H1 (cell line): ENCODE results near the gene SULT2B1. TPM values are rescaled to one million over a fixed set of nuclear protein-coding genes. Genes with fewer than 3 reads are reported as not detected.

Source experiments
- GTF2F1 ChIP-seq: IDR thresholded peaks from 2 replicates; pipeline ENCODE4 v1.6.1; 2012; ENCODE audit warnings: low read depth, low read length, improper control_type of control experiment, borderline replicate concordance
- HDAC6 ChIP-seq: IDR thresholded peaks from one replicate; pipeline ENCODE4 v1.7.1; 2012; ENCODE audit warnings: low read depth, mild to moderate bottlenecking, inconsistent platforms, low read length, moderate library complexity
- NANOG ChIP-seq: IDR thresholded peaks from 2 replicates; pipeline ENCODE4 v1.6.1; 2011; ENCODE audit warnings: low read length, low read depth, mild to moderate bottlenecking, inconsistent platforms; ENCODE audit not compliant: insufficient read depth, poor library complexity, severe bottlenecking
- PHF8 ChIP-seq: fragments of 200-600 bp; sonication (generic); conservative IDR thresholded peaks from 2 replicates; pipeline ENCODE4 v1.7.1; 2012; ENCODE audit warnings: low read depth, mild to moderate bottlenecking, inconsistent platforms, low read length, moderate library complexity
- POU5F1 ChIP-seq: IDR thresholded peaks from 2 replicates; pipeline ENCODE4 v1.6.1; 2011; ENCODE audit warnings: low read depth, mild to moderate bottlenecking, low read length, moderate library complexity
- RBBP5 ChIP-seq: IDR thresholded peaks from 2 replicates; pipeline ENCODE4 v1.7.1; 2012; ENCODE audit warnings: low read depth, mild to moderate bottlenecking, inconsistent platforms, low read length, moderate library complexity, borderline replicate concordance
- RFX5 ChIP-seq: IDR thresholded peaks from 2 replicates; pipeline ENCODE4 v1.6.1; 2011; ENCODE audit warnings: low read depth, low read length, improper control_type of control experiment, borderline replicate concordance
- polyA plus RNA-seq, 7 experiments: library from polyadenylated mRNA; depleted of rRNA in 3 of 7; stranded (reverse) in 5 of 7; unstranded in 2 of 7; fragments of >200 nt in 5 of 7; fragments of 200-250 nt in 2 of 7; gene quantifications; 1 replicate in 5 of 7; 2 replicates in 1 of 7; 4 replicates in 1 of 7; pipeline versions ENCODE4 v1.2.1 to v1.2.3, GENCODE V29; 2011 to 2013; ENCODE audit warnings: missing spikeins in 2 of 7, mixed read lengths in 2 of 7
- total RNA-seq: library from RNA; stranded (reverse); fragmentation: NEBNext Ultra II Directional; extraction: Animal tissue kit (Norgen Biotek cat#: 25700); gene quantifications from 2 replicates; pipeline ENCODE4 v1.2.1, GENCODE V29; 2021
- TF ChIP-seq, protein P1 (sequence below), 3 experiments: IDR thresholded peaks; 1 replicate in 2 of 3; 2 replicates in 1 of 3; pipeline versions ENCODE4 v1.5.1 to v1.6.1; 2011; ENCODE audit warnings: low read length in 3 of 3, mild to moderate bottlenecking in 3 of 3, inconsistent platforms in 2 of 3, low read depth in 1 of 3, moderate library complexity in 1 of 3; ENCODE audit not compliant: insufficient read depth in 1 of 3; ENCODE audit errors: control extremely low read depth in 1 of 3

Gene SULT2B1
- total and polyA plus RNA-seq, 2 of the 8 experiments (the other 6 are each of a cell fraction or from before 2014, with no cell fraction given) = 1.5 to 2.6 TPM

GRCh38 chr19:48553676-48554384 lies 1.9 kb downstream of the SULT2B1 start (continued):
- TF ChIP-seq, protein P1, sequence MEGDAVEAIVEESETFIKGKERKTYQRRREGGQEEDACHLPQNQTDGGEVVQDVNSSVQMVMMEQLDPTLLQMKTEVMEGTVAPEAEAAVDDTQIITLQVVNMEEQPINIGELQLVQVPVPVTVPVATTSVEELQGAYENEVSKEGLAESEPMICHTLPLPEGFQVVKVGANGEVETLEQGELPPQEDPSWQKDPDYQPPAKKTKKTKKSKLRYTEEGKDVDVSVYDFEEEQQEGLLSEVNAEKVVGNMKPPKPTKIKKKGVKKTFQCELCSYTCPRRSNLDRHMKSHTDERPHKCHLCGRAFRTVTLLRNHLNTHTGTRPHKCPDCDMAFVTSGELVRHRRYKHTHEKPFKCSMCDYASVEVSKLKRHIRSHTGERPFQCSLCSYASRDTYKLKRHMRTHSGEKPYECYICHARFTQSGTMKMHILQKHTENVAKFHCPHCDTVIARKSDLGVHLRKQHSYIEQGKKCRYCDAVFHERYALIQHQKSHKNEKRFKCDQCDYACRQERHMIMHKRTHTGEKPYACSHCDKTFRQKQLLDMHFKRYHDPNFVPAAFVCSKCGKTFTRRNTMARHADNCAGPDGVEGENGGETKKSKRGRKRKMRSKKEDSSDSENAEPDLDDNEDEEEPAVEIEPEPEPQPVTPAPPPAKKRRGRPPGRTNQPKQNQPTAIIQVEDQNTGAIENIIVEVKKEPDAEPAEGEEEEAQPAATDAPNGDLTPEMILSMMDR (IDR thresholded peaks at IDR 0.05; ENCODE audit: control extremely low read depth in 1 of 3, insufficient read depth in 1 of 3, low read depth in 1 of 3, low read length in 3 of 3) = 0 out of 4 replicates have a peak, but pooled peaks of 1 of the 3 experiments have one; percentile 9
- TF ChIP-seq RFX5 (no peak), RBBP5 (peak; percentile 53; the same call in 1 of the 2 replicates), POU5F1 (no peak), NANOG (no peak), PHF8 (no peak), GTF2F1 (no peak), HDAC6 (no peak)
